HUES48 (cell line): ENCODE measurements around the gene GPRIN1.

Source experiments
- H3K27ac ChIP-seq: one replicate; pipeline ENCODE4 v1.7.0; 2013; ENCODE audit warnings: low read depth, low read length, inconsistent platforms
- H3K27me3 ChIP-seq: 2 replicates; pipeline ENCODE4 v1.6.1; 2013; ENCODE audit warnings: mild to moderate bottlenecking, low read length; ENCODE audit not compliant: control insufficient read depth, insufficient read depth
- H3K36me3 ChIP-seq: 2 replicates; pipeline ENCODE4 v1.6.1; 2013; ENCODE audit warnings: low read length; ENCODE audit not compliant: control insufficient read depth, insufficient read depth
- H3K4me1 ChIP-seq: 2 replicates; pipeline ENCODE4 v1.6.1; 2013; ENCODE audit warnings: mild to moderate bottlenecking, low read length; ENCODE audit not compliant: control insufficient read depth, insufficient read depth
- H3K4me3 ChIP-seq: 2 replicates; pipeline ENCODE4 v1.5.1; 2013; ENCODE audit warnings: mild to moderate bottlenecking, low read depth, low read length
- H3K9ac ChIP-seq: 2 replicates; pipeline ENCODE4 v1.6.1; 2013; ENCODE audit warnings: mild to moderate bottlenecking, low read depth, low read length, moderate library complexity
- H3K9me3 ChIP-seq: 2 replicates; pipeline ENCODE4 v1.6.1; 2013; ENCODE audit warnings: low read length; ENCODE audit not compliant: control insufficient read depth, insufficient read depth

GPRIN1 gene

GRCh38 chr5:176583076-176583475 lies 26.9 kb downstream of the GPRIN1 start:
- H3K9ac ChIP-seq = no peak overlapping the region
- H3K36me3 ChIP-seq = no peaks in the 10 kb centered on the region
- H3K27ac ChIP-seq = no peak overlapping the region
- H3K9me3 ChIP-seq = no peaks in the 10 kb centered on the region
- H3K4me3 ChIP-seq = no peak overlapping the region
- H3K27me3 ChIP-seq = no peaks in the 10 kb centered on the region
- H3K4me1 ChIP-seq = no peaks in the 10 kb centered on the region

DNA sequence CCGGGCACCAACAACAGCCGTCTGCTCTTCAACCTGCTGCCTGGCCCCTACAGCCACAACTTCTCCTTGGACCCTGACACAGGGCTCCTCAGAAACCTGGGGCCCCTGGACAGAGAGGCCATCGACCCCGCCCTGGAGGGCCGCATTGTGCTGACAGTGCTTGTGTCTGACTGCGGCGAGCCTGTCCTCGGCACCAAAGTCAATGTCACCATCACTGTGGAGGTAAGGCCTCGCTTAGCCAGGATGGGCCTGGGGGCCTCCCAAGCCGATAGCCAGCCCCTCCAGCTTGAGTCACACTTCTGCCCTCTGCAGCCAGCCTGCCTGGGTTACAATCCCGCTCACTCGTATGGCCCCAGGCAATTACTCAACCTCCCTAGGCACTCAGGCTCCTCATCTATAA lies 28.6 kb downstream of the GPRIN1 start:
- Histone ChIP-seq H3K36me3 (no peaks in the 10 kb centered on the region), H3K27ac (no peak overlapping the region), H3K4me3 (no peak overlapping the region)

GRCh38 chr5:176579323-176579722 lies 30.6 kb downstream of the GPRIN1 start:
- no peaks in the 10 kb centered on the region for H3K27me3 ChIP-seq
- no peaks in the 10 kb centered on the region for H3K4me1 ChIP-seq
- H3K9me3 ChIP-seq = no peaks in the 10 kb centered on the region
- H3K36me3 ChIP-seq = no peaks in the 10 kb centered on the region
- no peak overlapping the region for H3K27ac ChIP-seq
- H3K9ac ChIP-seq = no peak overlapping the region
- no peak overlapping the region for H3K4me3 ChIP-seq

More for the DNA sequence above, 28.6 kb downstream of the GPRIN1 start:
- no peaks in the 10 kb centered on the region for H3K27me3 ChIP-seq
- H3K9ac ChIP-seq = no peak overlapping the region
- no peaks in the 10 kb centered on the region for H3K4me1 ChIP-seq
- H3K9me3 ChIP-seq = no peaks in the 10 kb centered on the region

DNA sequence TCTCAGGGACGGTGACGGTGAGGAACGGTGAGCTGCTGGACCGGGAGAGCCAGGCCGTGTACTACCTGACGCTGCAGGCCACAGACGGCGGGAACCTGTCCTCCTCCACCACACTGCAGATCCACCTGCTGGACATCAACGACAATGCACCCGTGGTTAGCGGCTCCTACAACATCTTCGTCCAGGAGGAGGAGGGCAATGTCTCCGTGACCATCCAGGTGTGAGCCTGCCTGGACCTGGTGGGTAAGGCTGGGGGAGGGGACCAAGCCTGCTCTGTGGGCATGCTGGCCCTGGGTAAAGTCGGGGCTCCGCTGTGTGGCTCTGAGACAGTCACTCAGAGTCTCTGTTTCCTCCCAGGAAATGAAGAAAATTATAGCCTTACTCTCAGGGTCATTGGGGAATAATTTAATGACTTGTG lies 31.6 kb downstream of the GPRIN1 start:
- H3K9me3 ChIP-seq = no peaks in the 10 kb centered on the region
- H3K4me1 ChIP-seq = no peaks in the 10 kb centered on the region
- no peaks in the 10 kb centered on the region for H3K27me3 ChIP-seq
- H3K4me3 ChIP-seq = no peak overlapping the region
- no peak overlapping the region for H3K9ac ChIP-seq
- H3K27ac ChIP-seq = no peak overlapping the region
- H3K36me3 ChIP-seq = no peaks in the 10 kb centered on the region

DNA sequence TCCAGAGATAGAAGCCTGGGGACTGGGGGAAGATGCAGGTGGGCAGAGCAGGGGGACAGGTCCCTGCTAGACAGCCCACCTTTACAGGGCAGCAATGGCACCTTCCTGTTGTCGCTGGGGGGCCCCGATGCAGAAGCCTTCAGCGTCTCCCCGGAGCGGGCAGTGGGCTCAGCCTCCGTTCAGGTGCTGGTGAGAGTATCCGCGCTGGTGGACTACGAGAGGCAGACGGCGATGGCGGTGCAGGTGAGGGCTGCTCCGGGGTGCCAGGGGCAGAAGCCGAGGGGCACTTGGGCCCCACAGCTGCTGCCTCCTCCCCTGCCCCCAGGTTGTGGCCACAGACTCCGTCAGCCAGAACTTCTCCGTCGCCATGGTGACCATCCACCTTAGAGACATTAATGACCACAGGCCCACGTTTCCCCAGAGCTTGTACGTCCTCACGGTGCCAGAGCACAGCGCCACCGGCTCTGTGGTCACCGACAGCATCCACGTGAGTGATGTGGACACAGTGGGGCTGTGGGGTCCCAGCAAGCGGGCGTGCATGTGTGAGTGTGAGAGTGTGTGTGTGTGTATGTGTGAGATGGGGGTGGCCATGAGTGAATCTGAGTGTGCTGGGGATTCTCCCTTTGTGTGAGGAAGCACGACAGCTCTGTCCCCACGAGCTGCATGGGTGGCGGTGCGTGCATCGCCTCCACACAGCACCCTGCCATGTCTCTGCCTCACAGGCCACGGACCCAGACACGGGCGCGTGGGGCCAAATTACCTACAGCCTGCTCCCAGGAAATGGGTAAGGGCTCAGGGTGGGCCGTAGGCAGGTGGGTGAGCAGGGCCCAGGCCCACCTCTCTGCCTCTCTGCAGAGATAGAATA lies 32.4 kb downstream of the GPRIN1 start:
- no peak overlapping the region for H3K27ac ChIP-seq
- no peaks in the 10 kb centered on the region for H3K9me3 ChIP-seq
- no peaks in the 10 kb centered on the region for H3K27me3 ChIP-seq
- no peaks in the 10 kb centered on the region for H3K4me1 ChIP-seq
- no peak overlapping the region for H3K4me3 ChIP-seq
- no peak overlapping the region for H3K9ac ChIP-seq
- no peaks in the 10 kb centered on the region for H3K36me3 ChIP-seq

DNA sequence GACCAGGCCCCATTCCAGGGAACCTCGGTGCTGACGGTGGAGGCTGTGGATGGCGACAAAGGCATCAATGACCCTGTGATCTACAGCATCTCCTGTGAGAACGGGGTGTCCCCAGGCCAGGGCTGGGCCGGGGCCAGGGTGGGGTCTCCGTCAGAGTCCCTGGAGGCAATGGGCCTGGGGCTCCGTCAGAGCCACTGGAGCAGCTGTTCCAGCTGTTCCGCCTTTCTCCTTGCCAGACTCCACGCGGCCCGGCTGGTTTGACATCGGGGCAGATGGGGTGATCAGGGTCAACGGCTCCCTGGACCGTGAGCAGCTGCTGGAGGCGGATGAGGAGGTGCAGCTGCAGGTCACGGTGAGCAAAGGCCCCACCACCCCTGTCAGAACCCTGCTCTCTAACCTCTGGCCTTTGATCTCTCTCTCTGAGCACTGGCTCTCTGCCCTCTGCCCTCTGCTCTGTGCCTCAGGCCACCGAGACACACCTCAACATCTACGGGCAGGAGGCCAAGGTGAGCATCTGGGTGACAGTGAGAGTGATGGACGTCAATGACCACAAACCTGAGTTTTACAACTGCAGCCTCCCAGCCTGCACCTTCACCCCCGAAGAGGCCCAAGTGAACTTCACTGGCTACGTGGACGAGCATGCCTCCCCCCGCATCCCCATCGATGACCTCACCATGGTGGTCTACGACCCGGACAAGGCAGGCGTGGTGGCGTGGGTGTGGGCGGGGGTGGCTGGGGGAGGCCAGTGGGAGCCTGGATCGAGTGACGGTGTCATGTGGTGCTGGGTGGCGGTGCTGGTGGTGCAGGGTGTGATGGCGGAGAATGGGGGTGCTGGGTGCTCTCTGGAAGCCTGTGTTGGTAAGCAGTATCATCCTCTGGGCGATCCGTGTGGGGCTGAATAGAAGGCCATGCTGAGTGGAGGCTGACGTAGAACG lies 34.2 kb downstream of the GPRIN1 start:
- H3K27me3 ChIP-seq = no peaks in the 10 kb centered on the region

GRCh38 chr5:176575066-176575465 lies 34.9 kb downstream of the GPRIN1 start:
- Histone ChIP-seq H3K4me1 (no peaks in the 10 kb centered on the region), H3K27ac (no peak overlapping the region), H3K36me3 (no peaks in the 10 kb centered on the region), H3K9ac (no peak overlapping the region), H3K4me3 (no peak overlapping the region), H3K9me3 (no peaks in the 10 kb centered on the region), H3K27me3 (no peaks in the 10 kb centered on the region)

More for the DNA sequence above, 34.2 kb downstream of the GPRIN1 start:
- H3K4me1 ChIP-seq = no peaks in the 10 kb centered on the region
- H3K4me3 ChIP-seq = no peak overlapping the region
- H3K9ac ChIP-seq = no peak overlapping the region
- no peaks in the 10 kb centered on the region for H3K9me3 ChIP-seq
- no peak overlapping the region for H3K27ac ChIP-seq
- no peaks in the 10 kb centered on the region for H3K36me3 ChIP-seq

GRCh38 chr5:176574297-176574591 lies 35.7 kb downstream of the GPRIN1 start:
- H3K27ac ChIP-seq = no peak overlapping the region
- no peak overlapping the region for H3K9ac ChIP-seq
- H3K36me3 ChIP-seq = no peaks in the 10 kb centered on the region
- H3K4me3 ChIP-seq = no peak overlapping the region
- no peaks in the 10 kb centered on the region for H3K4me1 ChIP-seq
- H3K27me3 ChIP-seq = no peaks in the 10 kb centered on the region
- H3K9me3 ChIP-seq = no peaks in the 10 kb centered on the region

DNA sequence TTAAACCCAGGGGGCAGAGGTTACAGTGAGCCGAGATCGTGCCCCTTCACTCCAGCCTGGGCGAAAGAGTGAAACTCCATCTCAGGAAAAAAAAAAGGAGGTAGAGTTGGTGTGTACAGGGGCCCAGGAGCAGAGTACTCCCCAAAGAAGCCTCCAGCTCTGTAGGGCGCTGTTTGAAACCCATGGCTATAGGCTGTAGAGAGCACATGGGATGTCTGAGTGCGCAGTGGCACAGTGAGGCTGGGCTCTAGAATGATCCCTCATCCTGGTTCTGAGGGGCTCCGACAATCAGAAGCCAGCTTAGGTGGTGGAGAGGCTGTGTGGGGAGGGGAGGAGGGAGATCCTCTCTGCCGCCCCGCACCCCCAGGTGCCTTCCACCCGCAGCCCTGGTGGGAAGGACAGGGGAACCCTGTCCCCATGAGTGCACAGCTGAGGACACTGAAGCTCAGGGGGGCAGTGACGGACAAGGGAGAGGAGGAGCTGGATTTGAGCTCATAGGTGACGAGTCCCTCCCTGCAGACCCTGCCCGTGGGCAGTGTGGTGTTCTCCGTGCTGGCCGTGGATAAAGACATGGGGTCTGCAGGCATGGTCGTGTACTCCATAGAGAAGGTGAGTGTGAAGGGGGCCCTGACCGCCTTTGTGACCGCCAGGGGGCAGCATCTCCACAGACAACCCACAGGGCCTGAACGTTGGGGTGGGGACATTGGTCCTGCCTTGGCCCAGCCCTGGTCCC lies 36.2 kb downstream of the GPRIN1 start:
- Histone ChIP-seq H3K4me3 (no peak overlapping the region), H3K27ac (no peak overlapping the region), H3K4me1 (no peaks in the 10 kb centered on the region), H3K9ac (no peak overlapping the region), H3K9me3 (no peaks in the 10 kb centered on the region), H3K36me3 (no peaks in the 10 kb centered on the region), H3K27me3 (no peaks in the 10 kb centered on the region)

DNA sequence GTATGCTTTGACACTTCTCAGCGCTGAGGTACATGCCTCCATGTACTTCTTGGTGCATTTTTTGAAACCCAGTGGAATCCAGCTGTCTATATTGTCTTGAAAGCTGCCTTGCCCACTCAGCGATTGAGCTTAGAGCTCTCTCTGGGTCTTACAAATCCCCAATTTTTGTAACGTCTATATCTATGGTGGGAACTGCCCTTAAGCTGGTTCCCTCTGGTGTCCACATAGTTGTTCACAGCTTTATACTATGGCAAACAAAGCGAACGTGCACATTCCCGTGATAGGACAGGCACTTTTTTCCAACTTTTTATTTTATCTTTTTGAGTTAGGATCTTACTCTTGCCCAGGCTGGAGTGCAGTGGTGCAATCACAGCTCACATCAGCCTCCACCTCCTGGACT lies 39.9 kb downstream of the GPRIN1 start:
- Histone ChIP-seq H3K36me3 (no peaks in the 10 kb centered on the region), H3K4me1 (no peaks in the 10 kb centered on the region), H3K9ac (no peak overlapping the region), H3K9me3 (no peaks in the 10 kb centered on the region), H3K27ac (no peak overlapping the region), H3K27me3 (no peaks in the 10 kb centered on the region), H3K4me3 (no peak overlapping the region)
